ENCODE results near the gene MIER1.

GRCh38 chr1:66984491-66984890 is 59.7 kb downstream of the MIER1 start:
- no peak for TF ChIP-seq EP300 (IDR thresholded peaks at IDR 0.05)
- TF ChIP-seq, protein P1, sequence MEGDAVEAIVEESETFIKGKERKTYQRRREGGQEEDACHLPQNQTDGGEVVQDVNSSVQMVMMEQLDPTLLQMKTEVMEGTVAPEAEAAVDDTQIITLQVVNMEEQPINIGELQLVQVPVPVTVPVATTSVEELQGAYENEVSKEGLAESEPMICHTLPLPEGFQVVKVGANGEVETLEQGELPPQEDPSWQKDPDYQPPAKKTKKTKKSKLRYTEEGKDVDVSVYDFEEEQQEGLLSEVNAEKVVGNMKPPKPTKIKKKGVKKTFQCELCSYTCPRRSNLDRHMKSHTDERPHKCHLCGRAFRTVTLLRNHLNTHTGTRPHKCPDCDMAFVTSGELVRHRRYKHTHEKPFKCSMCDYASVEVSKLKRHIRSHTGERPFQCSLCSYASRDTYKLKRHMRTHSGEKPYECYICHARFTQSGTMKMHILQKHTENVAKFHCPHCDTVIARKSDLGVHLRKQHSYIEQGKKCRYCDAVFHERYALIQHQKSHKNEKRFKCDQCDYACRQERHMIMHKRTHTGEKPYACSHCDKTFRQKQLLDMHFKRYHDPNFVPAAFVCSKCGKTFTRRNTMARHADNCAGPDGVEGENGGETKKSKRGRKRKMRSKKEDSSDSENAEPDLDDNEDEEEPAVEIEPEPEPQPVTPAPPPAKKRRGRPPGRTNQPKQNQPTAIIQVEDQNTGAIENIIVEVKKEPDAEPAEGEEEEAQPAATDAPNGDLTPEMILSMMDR (IDR thresholded peaks at IDR 0.05): no peak
- no peak for TF ChIP-seq POLR2AphosphoS5 (IDR thresholded peaks at IDR 0.05)
- TF ChIP-seq POLR2A (IDR thresholded peaks at IDR 0.05): no peak

All from upper lobe of left lung (tissue), 4 donors.